SK-N-SH treated with all-trans-retinoic acid at 6 μM for 48 hours (cell line): ENCODE measurements around the gene ANKHD1.

Source experiments
- ATAC-seq: fragments of 200-7000 bp; cut with Tn5 transposase; 3 replicates; pipeline ENCODE4 v1.9.1; 2020; ENCODE audit warnings: mild to moderate bottlenecking, moderate library complexity
- ARNTL ChIP-seq: fragments of 450-650 bp; formaldehyde crosslinking; IDR thresholded peaks from 2 replicates; pipeline ENCODE4 v1.5.0; 2020; ENCODE audit warnings: low read depth, mild to moderate bottlenecking, moderate library complexity, borderline replicate concordance
- BACH2 ChIP-seq: fragments of 250-450 bp; sonication (Bioruptor Pico); IDR thresholded peaks from 2 replicates; pipeline ENCODE4 v1.9.0; 2021; ENCODE audit warnings: mild to moderate bottlenecking, borderline replicate concordance
- CREB5 ChIP-seq: fragments of 250-450 bp; sonication (Bioruptor Pico); IDR thresholded peaks from 2 replicates; pipeline ENCODE4 v1.5.1; 2020; ENCODE audit warnings: low read depth, mild to moderate bottlenecking, moderate library complexity
- CSDC2 ChIP-seq: fragments of 250-450 bp; sonication (Bioruptor Pico); IDR thresholded peaks from 2 replicates; pipeline ENCODE4 v1.5.0; 2020; ENCODE audit warnings: mild to moderate bottlenecking, moderate library complexity
- CSRNP3 ChIP-seq: fragments of 250-450 bp; sonication (Bioruptor Pico); IDR thresholded peaks from 2 replicates; pipeline ENCODE4 v1.5.1; 2021; ENCODE audit warnings: mild to moderate bottlenecking, moderate library complexity
- ESRRG ChIP-seq: fragments of 250-450 bp; sonication (Bioruptor Pico); IDR thresholded peaks from 2 replicates; pipeline ENCODE4 v1.6.1; 2021; ENCODE audit warnings: mild to moderate bottlenecking
- ISL1 ChIP-seq: fragments of 250-450 bp; sonication (Bioruptor Pico); IDR thresholded peaks from 2 replicates; pipeline ENCODE4 v2.1.2; 2022; ENCODE audit warnings: mild to moderate bottlenecking, moderate library complexity
- PATZ1 ChIP-seq: fragments of 250-450 bp; sonication (Bioruptor Pico); IDR thresholded peaks from 2 replicates; pipeline ENCODE4 v1.8.0; 2020; ENCODE audit warnings: mild to moderate bottlenecking, moderate library complexity, borderline replicate concordance
- POU6F1 ChIP-seq: fragments of 250-450 bp; sonication (Bioruptor Pico); IDR thresholded peaks from 2 replicates; pipeline ENCODE4 v1.8.0; 2021; ENCODE audit warnings: low read depth, mild to moderate bottlenecking, moderate library complexity, borderline replicate concordance
- PPARA ChIP-seq: fragments of 250-450 bp; sonication (Bioruptor Pico); IDR thresholded peaks from 2 replicates; pipeline ENCODE4 v1.5.0; 2020; ENCODE audit warnings: mild to moderate bottlenecking, borderline replicate concordance
- RARB ChIP-seq: fragments of 250-450 bp; sonication (Bioruptor Pico); IDR thresholded peaks from 2 replicates; pipeline ENCODE4 v1.8.0; 2021; ENCODE audit warnings: mild to moderate bottlenecking, moderate library complexity
- SNAI2 ChIP-seq: fragments of 250-450 bp; sonication (Bioruptor Pico); IDR thresholded peaks from 2 replicates; pipeline ENCODE4 v1.5.0; 2020; ENCODE audit warnings: mild to moderate bottlenecking, moderate library complexity
- TCF4 ChIP-seq: fragments of 250-450 bp; sonication (Bioruptor Pico); IDR thresholded peaks from 2 replicates; pipeline ENCODE4 v1.8.0; 2021; ENCODE audit warnings: mild to moderate bottlenecking, moderate library complexity, borderline replicate concordance
- TOX ChIP-seq: fragments of 250-450 bp; sonication (Bioruptor Pico); IDR thresholded peaks from 2 replicates; pipeline ENCODE4 v1.8.0; 2021; ENCODE audit warnings: mild to moderate bottlenecking, moderate library complexity, borderline replicate concordance
- TSHZ2 ChIP-seq: fragments of 250-450 bp; sonication (Bioruptor Pico); IDR thresholded peaks from 2 replicates; pipeline ENCODE4 v1.5.0; 2020; ENCODE audit warnings: mild to moderate bottlenecking, moderate library complexity
- ZC3H10 ChIP-seq: fragments of 250-450 bp; sonication (Bioruptor Pico); IDR thresholded peaks from 2 replicates; pipeline ENCODE4 v1.5.1; 2021; ENCODE audit warnings: mild to moderate bottlenecking, moderate library complexity
- ZFP3 ChIP-seq: fragments of 250-450 bp; sonication (Bioruptor Pico); IDR thresholded peaks from 2 replicates; pipeline ENCODE4 v1.5.0; 2020; ENCODE audit warnings: mild to moderate bottlenecking, moderate library complexity
- ZFP30 ChIP-seq: fragments of 450-650 bp; formaldehyde crosslinking; IDR thresholded peaks from 2 replicates; pipeline ENCODE4 v1.5.0; 2022; ENCODE audit warnings: mild to moderate bottlenecking, moderate library complexity
- ZNF565 ChIP-seq: fragments of 450-650 bp; formaldehyde crosslinking; conservative IDR thresholded peaks from 2 replicates; pipeline ENCODE4 v1.5.0; 2020; ENCODE audit warnings: low read depth, mild to moderate bottlenecking, moderate library complexity
- ZNF70 ChIP-seq: fragments of 450-650 bp; formaldehyde crosslinking; IDR thresholded peaks from 2 replicates; pipeline ENCODE4 v1.5.0; 2020; ENCODE audit warnings: mild to moderate bottlenecking, moderate library complexity
- ZNF8 ChIP-seq: fragments of 450-650 bp; formaldehyde crosslinking; IDR thresholded peaks from 2 replicates; pipeline ENCODE4 v1.5.0; 2020; ENCODE audit warnings: mild to moderate bottlenecking, moderate library complexity

Gene ANKHD1

GRCh38 chr5:140574165-140574564, 172.5 kb downstream of the ANKHD1 start:
- TF ChIP-seq SNAI2 (no peak), CSRNP3 (no peak), ZFP3 (CRISPR knock-in tag) (no peak), BACH2 (CRISPR knock-in tag) (no peak), RARB (no peak), TSHZ2 (no peak), ESRRG (no peak), CREB5 (CRISPR knock-in tag) (no peak), ZNF70 (CRISPR knock-in tag) (no peak), ZFP30 (no peak), ZC3H10 (CRISPR knock-in tag) (no peak), POU6F1 (no peak), ZNF565 (CRISPR knock-in tag) (no peak), ARNTL (no peak), ZNF8 (CRISPR knock-in tag) (no peak), CSDC2 (CRISPR knock-in tag) (no peak), TCF4 (CRISPR knock-in tag) (no peak), ISL1 (CRISPR knock-in tag) (no peak), PPARA (CRISPR knock-in tag) (no peak), TOX (CRISPR knock-in tag) (no peak)

GRCh38 chr5:140575309-140575708, 173.7 kb downstream of the ANKHD1 start:
- 0 out of 3 replicates have a peak, but pooled peaks have one; percentile 28 for ATAC-seq
- TF ChIP-seq CSRNP3 = no peak
- no peak for TF ChIP-seq RARB
- TF ChIP-seq ZNF565 (CRISPR knock-in tag) = no peak
- no peak for TF ChIP-seq CREB5 (CRISPR knock-in tag)
- TF ChIP-seq ZFP30 = no peak
- TF ChIP-seq TOX (CRISPR knock-in tag) = no peak
- TF ChIP-seq PATZ1 (CRISPR knock-in tag) = no peak
- no peak for TF ChIP-seq PPARA (CRISPR knock-in tag)
- TF ChIP-seq TCF4 (CRISPR knock-in tag) = no peak
- TF ChIP-seq BACH2 (CRISPR knock-in tag) = no peak
- no peak for TF ChIP-seq CSDC2 (CRISPR knock-in tag)
- no peak for TF ChIP-seq ESRRG
- TF ChIP-seq, all 23 proteins: peak for 0

More at GRCh38 chr5:140574165-140574564, 172.5 kb downstream of the ANKHD1 start:
- no peak for ATAC-seq
